GM18502 (cell line): ENCODE measurements around the gene ZSWIM6.
A peak's percentile ranks its signal among the peaks of the same experiment; 100 is the strongest.

Source experiments
- ATAC-seq: cut with Tn5 transposase; IDR thresholded peaks from one replicate; pipeline ENCODE4 v1.9.1; 2021; ENCODE audit warnings: mild to moderate bottlenecking; ENCODE audit not compliant: unreplicated experiment, poor library complexity

Gene ZSWIM6

DNA sequence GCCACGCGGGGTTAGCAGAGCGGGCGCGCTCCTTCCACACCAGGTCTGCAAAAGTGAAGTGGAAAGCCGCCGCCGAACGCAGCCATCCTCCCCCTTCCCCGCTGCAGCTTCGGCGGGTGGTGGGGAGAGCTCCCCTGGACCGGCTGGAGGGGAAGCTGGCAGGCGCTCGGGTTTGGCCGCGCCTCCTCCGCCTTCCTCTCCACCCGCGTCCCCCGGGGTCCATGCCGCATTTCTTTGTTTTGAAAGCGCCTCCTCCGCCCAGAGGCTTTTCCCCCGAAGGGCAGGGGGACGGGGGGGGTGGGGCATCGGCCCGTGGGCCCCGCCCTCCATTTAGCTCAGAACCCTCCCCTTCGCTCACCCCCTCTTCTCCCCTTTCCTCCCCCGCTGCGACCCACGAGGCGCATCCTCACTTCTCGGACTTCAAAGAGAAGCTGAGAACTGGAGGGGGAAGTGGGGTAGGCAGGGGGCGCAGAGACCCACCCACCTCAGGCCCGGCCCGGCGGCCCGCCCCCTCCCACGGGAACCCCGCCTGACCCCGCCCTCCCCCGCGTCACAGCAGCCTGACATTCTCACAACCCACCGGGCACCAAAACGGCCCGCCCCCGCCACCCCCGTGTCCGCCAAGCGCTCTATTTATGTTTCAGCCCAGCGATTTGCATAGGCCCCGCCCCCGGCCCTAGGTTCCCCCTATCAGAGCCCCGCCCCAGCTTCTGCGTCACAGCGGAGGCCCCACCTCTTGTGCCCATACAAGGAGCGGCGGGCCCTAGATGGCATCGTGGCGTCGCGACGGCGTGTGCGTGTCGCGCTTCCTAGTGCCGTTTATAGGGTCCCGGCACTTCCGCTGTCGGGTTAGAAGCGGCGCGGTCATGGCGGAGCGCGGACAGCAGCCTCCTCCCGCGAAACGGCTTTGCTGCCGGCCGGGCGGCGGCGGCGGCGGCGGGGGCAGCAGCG lies at the start of gene ZSWIM6:
Gene ZSWIM6, plus strand, starts transcription at position 852 of the 951 bp plus-strand sequence. Its CDS starts 15 bp downstream, at position 867.
- peak; percentile 69 for ATAC-seq

DNA sequence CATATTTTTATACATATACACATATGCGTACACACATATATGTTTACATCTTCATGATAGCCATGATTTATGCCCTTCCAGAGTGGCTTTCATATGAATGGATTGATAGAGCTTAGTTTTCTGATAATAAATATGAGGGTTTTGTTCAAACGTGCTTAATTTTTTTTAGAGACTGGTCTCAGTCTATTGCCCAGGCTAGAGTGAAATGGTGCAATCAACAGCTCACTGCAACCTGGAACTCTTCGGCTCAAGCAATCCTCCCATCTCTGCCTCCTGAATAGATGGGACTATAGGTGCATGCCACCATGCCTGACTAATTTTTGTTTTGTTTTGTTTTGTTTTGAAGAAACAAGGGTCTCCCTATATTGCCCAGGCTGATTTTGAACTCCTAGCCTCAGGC lies 48.6 kb upstream of the ZSWIM6 start:
- no peak for ATAC-seq

DNA sequence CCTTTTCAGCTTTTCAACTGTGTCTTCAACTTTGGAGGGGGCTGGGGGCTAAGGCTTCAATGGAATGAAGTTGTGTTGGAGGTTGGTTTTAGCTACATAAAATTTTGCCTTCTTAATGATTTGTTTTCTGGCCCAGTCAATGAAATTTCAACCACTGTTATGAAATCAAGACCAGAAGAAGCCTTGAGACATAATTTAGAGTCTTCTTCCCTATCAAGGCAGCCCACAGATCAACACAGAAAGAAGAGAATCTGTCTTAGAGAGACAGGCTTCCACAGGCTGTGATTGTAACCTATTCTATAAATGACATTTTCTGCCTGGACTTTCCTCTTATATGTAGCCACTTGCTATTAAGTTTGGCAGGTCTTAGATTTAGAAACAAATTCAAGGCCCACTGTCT lies 46.5 kb upstream of the ZSWIM6 start:
- ATAC-seq: no peak

DNA sequence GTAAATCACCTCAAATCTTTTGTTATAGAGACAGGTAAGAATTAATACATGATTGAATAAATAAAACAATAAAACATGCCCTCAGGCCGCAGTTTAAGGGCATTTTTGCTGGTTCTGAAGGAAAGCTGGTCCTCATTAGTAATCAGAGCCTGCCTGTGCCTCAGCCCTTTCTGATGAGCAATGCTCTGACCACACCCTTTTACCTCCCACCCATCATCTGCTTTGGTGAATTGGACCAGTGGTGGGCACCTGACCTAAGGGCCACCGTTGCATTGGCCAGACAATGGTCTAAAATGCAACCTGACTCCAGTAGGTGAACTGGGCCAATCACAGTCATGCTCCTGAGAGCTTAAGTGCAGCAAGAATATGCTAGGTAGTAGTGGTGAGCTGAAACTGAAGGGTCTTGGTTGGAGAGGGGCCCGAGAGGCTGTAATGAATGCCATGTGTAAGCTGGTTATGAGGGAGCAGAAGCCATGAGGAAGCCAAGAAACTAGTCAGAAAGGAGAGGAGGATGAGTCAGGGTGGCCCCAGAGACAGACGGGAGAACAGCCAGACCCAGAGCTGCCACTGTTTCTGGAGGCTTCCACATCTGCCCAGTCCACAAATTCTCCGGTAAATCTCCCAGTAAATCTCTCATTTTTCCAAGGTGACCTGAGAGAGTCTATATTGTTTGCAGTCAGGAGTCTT lies 45.5 kb upstream of the ZSWIM6 start:
- no peak for ATAC-seq

DNA sequence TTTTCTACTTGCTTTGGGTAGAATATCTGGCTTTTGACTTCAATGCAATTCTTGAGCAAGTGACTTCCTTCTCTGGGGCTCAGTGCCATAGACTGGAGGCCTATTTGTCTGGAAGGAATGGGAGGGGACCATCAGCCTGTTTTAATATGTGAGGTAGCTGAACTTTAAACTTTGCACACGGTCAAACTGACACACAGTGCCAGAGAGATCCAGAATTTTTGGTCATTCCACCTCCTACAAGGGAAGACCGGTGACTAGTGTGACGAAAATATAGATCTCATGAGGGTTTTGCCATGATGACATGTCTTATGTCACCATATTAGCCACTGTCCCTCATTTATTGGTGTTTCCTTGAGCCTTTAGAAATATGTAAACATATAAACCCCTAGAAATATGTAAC lies 44.6 kb upstream of the ZSWIM6 start:
- ATAC-seq: no peak

DNA sequence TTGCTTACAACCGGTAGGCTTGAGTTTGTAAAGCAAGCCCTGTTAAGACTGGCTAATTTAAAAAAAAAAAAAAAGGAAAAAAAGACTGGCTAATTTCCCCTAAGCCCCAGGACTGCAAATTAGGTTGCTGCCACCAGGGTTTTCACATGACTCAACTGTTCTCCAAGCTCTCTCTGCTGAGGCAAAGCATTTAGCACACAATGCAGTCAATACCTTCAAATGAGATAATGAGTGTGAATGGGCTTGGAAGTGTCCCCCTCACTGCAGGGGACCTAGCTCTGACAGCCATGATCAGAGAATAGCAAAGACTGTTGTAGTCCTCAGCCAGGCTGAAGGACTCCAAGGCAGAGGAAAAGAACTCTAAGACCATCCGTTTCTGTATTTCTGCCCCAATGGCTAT lies 42.8 kb upstream of the ZSWIM6 start:
- no peak for ATAC-seq

DNA sequence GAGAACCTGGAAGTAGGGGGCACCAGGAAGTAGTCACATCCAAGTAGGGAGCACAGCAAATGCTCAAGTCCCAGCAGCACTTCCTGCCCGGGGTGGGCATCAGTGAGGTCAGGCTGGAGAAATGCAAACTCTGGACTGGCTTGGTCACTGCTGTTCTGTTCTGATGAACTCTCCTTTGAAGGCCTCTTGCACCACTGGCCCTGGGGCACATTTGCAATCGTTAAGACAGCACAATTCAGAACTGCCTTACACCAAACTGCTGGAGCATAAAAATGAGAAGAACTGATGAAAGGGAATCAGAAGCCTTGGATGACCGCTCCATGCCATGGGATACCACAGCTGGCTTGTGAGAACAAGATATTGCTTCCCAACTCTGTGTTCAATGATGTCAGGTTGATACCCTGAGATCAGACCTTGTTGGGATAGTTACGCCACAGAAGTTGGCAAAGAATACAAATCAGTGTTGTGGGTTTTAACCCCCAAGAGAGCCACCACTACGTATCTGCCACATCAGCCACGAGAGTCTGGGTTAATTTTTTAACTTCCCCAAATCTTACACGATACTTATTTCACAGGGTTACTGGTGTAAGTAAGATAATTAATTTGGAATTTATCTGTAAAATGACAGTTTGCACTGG lies 42.3 kb upstream of the ZSWIM6 start:
- no peak for ATAC-seq

DNA sequence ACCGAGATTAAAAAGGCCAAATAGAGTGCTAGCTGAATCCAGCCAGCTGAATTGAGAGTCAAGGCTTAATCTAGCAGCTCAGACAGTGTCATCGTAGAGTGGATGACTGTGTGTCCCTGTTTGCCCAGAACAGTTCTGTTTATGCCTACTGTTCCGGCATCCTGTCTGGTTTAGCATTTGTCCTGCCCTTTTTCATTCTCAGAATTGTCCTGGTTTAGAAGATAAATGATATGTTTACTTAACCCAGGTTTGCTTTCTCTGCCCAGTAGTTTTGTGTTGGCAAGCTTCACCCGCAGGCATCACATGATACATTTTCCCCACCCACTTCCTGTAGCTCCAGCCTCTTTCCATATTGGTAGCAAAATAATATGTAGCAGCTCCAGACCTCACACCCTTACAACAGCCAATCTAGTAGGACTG lies 41.3 kb upstream of the ZSWIM6 start:
- no peak for ATAC-seq

DNA sequence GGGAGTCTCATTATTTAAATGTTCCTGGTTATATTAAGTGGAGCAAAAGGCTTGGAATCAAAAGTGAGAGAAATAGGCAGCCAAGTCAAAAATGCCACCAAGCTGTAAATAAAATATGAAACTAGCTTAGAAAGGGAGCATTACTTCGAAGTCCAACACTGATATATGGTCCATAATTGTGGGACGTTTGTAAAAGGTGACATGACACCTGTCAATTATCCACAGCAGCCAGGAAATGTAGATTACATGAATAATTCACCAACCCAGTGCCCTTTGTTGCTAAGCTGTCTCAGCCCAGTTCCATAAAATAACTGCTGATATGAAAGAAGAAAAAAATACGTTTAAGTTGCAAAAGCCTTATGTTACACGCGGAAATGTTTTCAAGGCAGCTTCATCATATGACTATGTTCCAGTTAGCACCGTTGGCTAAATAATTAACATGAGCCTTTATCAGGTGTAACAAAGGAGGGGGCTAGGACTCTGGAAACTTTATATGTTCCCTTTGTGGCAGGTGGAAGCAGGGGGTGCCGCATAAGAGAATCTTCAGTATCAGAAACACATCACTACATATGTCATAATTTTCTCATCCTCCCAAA lies 39.9 kb upstream of the ZSWIM6 start:
- no peak for ATAC-seq

DNA sequence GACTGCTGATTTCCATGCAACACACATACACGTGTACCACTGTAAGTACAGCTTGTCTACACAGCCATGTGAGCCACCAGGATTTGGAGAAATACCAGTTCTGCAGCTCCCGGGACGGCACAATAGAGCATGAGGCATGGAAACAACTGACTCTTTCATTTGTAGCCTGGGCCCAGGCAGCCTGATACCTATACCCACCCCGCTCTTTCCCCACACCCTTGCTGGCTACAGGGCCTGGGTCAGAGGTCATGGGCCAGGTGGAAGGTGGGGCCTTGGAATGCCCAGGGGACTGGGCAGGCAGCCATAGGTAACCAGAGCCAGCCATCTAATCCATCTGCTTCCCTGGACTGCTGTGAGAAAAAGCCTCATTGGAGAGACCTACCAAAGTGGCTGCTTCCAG lies 39.0 kb upstream of the ZSWIM6 start:
- no peak for ATAC-seq

DNA sequence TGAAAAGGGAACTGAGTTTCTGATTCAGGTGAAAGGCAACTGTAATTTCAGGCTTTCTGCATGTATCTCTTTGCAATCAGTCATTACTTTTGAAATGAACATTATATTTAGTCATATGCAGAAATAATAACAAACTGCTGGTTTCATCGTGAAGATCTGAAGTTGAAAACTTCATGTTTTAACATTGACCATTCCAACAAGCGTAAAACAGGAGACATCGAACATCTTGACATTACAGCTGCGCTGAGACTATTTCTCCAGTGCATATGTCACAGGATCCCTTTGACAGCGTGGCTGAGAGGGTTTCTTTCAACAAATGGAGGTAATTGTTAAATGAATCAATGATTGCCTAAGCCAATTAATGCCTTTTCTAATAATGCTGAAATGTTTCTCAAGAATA lies 38.2 kb upstream of the ZSWIM6 start:
- no peak for ATAC-seq

DNA sequence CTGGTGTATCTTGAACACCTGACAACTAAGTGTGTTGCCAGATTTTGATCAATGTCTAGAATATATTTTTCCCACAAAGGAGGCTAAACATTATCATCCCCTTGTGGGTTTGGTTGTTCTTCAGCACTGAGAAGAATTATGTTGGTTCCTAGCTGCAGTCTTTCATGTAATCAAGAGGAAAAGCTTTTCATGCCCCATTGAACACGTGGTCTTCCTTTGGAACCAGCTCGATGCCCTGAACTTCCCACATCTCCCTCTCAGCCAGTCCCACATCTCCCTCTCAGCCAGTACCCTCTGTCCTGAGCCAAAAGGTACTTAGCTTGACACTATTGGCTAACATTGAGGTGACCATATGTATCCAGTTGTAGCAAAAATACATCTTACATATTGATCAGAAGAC lies 36.7 kb upstream of the ZSWIM6 start:
- no peak for ATAC-seq

DNA sequence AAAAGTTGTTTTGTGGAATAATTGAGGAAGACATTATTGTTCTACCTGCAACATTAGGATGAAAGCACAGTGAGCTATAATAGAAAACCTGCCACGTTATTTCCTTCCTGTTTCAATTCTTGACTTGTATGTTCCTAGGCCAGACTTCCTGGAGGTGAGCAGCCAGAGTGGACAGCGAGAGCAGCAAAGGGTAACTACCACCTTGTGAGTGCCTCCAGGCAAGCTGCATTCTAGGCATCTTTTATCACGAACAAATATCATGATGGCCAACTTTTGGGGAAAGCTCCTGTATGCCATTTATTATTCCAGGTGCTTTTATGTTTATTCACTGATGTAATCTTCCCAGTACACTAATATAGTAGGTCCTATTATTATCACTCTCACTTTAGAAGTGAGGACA lies 34.0 kb upstream of the ZSWIM6 start:
- no peak for ATAC-seq

DNA sequence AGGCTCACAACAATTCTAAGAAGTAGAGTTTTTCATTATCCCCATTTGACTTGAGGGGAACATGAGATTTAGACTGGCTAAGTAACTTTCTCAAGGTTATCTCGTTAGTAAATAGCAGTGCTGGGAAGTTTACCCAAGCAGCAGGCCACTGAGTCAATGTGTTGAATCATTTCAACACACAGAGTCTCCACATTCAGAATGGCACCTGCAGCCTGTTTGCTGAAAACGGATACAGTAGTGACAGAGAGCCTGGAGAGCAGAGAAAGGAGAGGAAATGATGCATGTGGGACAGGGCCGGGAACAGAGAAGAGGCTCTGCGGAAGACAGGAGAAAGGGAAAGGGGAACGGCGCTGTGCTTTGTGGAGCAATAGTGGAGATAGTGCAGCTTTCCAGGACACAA lies 33.5 kb upstream of the ZSWIM6 start:
- no peak for ATAC-seq

DNA sequence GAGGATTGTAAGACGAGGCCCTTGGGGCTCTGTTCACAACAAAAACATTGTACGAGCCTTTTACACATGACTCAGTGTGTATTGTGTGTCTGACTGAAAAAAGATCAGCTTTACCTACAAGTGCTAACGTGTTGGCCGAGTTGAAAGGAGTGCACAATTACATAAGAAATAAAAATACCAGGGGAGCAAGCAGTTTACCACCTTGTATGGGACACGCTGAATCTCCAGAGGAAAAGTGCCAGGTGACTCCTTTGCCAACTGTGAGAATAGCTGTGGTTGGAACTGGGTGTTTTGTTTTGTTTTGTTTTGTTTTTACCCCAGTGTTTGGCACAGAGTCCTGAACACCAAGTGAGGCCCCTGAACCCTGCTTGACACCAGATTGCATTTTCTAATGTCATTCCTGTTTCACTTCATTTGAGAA lies 32.8 kb upstream of the ZSWIM6 start:
- ATAC-seq: no peak

DNA sequence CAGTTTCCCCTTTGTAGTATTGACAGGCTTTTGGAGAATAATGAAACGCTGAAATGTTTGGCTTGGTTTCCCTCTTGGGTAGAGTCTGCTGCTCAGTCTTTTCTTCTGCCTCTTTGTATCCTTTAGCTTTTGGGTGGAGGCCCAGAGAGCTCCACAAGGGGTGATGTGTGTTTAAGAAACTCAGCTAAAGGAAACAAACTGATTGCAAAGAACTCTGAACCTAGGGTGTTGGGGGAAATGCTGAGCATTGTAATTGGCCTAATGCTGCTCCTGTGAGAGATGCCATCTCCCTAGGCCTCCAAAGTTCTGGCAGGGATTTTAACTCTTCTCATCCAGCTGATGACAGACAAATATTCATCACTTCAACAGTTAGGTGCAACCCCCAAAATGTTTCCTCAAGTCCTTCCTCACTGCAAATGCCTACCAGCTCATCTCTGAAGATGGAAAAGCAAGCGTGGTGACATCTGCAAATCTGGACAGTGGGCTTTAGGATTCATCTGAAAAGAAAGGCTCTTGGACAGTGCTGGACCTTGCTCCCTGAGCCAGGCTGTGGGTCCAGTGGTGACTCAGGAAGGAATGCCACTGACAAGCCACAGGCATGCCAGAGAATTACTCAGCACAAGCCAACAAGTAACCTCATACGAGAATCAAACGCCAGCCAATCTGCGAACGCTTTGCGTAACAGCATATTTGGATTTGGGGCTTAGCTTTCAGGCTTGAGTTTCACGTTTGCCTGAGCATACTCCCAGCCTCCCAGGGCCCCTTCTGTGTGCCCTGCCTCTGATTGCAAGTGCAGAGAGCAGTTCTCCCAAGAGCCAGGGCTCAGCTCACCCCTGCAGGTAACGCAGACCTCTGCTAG lies 30.5 kb upstream of the ZSWIM6 start:
- no peak for ATAC-seq

DNA sequence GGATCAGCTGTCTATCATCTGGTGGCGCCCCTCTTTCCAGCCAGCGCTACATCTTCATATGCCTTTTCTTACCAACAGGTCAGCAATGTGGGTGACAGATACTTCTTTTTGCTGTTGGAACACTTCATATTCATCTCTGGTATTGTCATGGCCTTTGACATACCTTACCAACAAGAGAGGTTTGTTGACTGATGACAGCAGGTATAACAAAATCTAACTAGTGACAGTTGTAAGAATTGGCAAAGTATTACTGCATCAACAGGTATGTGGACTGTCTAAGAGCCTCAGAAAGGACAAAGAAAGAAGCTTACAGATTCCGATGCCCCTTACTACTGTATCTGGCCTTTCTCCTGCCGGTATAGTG lies 29.9 kb upstream of the ZSWIM6 start:
- no peak for ATAC-seq

DNA sequence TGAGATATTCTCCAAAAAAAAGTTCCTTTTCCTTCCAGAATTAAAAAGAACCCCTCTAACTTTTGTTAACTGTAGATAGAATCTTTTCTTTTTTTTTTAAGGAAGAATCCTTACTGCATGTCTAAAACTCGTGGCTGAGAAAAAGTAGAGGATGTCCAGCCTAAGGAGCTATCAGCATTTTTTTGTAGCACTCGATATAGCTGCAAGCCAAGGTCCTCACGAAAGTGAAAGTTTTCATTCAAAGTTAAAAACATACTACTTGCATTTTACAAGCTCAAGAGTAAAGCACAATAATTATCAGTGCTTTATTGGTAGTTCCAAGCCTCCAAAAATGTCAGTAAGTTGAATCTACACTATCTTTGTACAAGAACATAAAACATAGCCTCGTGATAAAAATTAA lies 28.7 kb upstream of the ZSWIM6 start:
- ATAC-seq: no peak

DNA sequence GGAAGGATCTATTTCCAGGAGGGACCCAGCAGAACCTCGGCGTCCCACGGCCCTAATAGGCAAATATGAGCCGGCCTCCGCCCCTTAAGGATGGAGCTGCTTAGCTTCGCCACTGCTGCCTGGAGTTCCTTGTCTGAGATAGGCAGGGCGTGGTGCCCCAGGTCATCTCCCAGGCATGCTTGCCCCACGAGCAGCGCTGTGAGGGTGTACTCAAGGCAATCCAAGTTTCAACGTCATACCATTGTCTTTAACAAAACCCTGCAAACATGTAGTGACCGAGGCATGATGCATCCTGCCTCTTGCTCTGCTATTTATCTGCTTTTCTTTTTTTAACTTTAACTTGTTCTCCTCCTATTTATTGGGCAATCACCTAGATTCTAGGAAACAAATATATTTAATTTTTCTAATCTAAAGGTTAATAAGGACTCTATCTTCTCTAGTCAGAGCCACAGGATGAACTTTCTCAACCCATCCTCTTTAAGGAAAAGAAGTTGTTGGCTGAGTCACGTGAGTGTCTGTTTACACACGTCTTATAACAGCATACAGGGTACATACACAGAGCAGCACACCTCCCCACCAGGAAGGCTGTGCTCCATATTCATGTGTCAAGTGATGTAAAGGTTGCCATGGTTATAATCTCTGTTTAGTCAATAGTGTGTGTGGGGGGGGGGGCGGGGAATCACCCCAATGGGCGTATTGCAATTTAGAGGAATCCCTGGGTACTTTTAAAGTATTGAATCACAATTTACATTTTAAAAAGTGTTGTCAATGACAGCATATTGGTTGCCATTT lies 27.3 kb upstream of the ZSWIM6 start:
- no peak for ATAC-seq
